Measurements from ENCODE around the gene LRRFIP1.
"Not testable (repeated sequence)": the region's sequence is repeated elsewhere in the genome, so short reads cannot be mapped to it uniquely, and the experiment has no call there.

LRRFIP1 gene

GRCh38 chr2:237774811-237775553, 147.6 kb downstream of the LRRFIP1 start:
- peak; percentile 31 for DNase-seq (ENCODE audit: low spot score)

- DNase-seq (ENCODE audit: low spot score) = no peak
Measured at GRCh38 chr2:237779521-237779920, 152.1 kb downstream of the LRRFIP1 start.

DNA sequence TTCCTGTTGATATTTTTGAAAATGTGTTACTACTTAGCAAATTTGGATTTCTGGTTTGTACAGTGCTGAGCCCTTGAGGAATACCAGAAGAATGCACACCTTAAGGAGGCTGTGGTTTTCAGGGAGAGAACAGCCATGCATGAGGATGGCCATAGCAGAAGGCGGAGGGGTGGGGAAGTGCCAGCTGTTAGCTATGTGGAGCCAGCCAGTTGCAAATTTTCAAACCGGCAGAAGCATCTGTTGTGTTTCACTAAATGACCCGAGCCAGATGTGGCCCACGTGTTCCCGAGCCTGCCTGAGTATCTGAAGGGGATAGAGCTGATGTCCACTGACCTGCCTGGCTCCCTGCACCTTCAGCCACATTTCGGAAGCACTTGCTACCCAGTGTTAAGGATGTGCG, 154.8 kb downstream of the LRRFIP1 start:
- no peak for DNase-seq (ENCODE audit: low spot score)

DNA sequence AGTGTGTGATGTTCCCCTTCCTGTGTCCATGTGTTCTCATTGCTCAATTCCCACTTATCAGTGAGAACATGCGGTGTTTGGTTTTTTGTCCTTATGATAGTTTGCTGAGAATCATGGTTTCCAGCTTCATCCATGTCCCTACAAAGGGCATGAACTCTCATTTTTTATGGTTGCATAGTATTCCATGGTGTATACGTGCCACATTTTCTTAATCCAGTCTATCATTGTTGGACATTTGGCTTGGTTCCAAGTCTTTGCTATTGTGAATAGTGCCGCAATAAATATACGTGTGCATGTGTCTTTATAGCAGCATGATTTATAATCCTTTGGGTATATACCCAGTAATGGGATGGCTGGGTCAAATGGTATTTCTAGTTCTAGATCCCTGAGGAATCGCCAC, 156.3 kb downstream of the LRRFIP1 start:
- not testable (repeated sequence) for DNase-seq (ENCODE audit: low spot score)

DNA sequence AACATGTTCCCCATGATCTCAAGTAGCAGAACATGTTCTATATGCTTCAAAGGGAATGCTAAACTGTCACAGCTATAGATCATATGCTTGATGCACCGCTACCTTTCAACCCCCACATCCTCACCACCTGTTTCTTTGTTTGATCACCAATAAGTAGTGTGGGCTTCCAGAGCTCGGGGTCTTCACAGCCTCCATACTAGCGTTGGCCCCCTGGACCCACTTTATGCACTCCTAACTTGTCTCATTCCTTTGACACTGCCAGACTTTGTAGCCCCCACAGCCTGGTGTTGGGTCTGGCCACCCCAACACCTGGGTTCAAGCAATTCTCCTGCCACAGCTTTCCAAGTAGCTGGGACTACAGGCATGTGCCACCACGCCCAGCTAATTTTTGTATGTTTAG, 159.5 kb downstream of the LRRFIP1 start:
- no peak for DNase-seq (ENCODE audit: low spot score)

DNA sequence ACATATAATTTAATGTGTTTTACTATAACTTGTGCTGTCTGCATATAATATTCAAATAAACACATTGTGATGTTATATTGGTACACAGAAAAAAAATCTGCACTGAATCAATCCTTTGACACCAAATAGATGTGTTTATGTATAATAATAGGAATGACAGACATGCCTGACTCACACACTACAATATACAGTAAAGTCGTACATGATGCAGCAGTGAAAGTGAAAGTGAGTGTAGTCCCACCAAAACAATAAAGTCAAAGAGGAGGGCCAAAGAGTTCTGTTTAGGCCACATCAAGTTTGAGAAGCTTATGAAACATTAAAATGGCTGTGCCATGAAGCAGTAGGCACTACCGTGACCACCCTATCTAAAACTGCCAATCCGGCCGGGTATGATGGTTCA, 163.0 kb downstream of the LRRFIP1 start:
- DNase-seq (ENCODE audit: low spot score) = no peak

DNA sequence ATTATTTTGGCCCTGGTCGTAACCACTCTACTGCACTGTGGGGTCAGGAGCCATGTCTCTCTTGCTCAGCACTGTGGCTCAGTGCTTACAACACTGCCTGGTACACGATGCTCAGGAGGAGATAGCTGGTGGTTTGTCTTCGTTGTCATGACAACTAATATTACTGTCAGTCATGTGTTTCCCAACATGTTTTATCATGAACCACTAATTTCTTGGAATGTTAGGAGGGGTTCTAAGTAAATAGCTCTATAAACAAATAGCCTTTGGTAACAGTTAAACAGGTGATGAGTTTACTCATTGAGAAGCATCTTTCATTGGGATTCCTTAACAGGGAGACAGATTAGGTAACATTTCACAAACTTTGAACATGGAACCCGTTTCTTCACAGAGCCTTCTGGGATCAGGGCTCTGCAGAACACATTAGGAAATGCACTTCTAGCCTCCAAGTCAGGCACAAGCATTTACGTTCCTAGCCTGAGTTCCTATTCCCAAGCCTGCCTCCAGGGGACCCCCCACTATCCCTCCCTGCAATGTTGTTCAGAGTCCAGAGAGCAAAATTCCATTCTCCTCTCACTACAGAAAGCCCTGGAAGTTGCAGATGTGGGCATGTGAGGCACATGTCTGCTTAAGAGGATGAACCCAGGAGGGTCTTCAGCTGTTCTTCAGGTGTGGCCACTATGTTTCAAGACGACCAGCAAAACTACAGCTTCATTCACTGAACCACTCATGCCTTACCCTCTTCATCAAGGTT, 164.8 kb downstream of the LRRFIP1 start:
- DNase-seq (ENCODE audit: low spot score) = no peak

GRCh38 chr2:237797253-237797652, 169.9 kb downstream of the LRRFIP1 start:
- DNase-seq (ENCODE audit: low spot score) = no peak

- no peak for DNase-seq (ENCODE audit: low spot score)
Measured at GRCh38 chr2:237798236-237799059, 171.1 kb downstream of the LRRFIP1 start, which contains the start of gene RBM44. Gene RBM44, plus strand, starts transcription at chr2:237798779. Its CDS starts 14,831 bp downstream, at chr2:237813610.

DNA sequence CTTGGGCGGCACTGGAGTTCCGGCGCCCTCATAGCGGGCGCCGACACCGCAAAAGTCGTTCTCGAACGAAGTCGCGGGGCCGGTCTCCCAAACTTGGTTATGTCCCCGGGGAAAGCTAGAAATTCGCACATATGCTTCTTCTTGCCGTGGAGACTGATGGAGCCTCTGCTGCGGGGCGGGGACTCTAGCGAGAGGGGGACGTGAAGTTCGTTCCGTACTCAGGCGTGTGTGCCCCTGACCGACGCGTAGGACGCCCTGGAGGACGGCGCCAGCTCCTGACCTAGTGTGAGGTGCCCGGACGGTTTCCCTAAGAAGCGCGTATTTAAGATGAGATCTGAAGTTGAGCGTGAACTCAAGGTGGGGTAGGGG, 171.7 kb downstream of the LRRFIP1 start:
- no peak for DNase-seq (ENCODE audit: low spot score)

GRCh38 chr2:237801466-237801865, 174.1 kb downstream of the LRRFIP1 start:
- no peak for DNase-seq (ENCODE audit: low spot score)

DNA sequence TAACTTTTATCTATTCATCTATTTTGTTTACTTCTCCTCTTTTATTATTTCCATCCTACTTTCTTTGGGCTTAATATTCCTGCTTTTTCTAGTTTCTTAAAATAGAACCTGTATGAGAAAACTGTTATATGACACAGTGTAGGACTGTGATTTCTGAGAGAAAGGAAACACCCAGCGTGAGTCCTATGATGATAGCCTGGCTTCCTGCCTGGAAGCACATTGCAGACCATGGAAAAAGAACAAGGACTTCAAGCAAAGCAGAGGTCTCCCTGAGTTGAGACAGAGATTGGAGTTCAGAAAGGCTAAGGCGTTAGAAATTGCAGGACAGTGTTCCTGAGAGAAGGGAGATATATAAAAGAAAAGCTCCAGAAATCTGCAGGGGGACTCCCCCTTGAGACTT, 178.9 kb downstream of the LRRFIP1 start:
- no peak for DNase-seq (ENCODE audit: low spot score)

- DNase-seq (ENCODE audit: low spot score) = no peak
Measured at GRCh38 chr2:237815637-237816036, 188.2 kb downstream of the LRRFIP1 start.

DNA sequence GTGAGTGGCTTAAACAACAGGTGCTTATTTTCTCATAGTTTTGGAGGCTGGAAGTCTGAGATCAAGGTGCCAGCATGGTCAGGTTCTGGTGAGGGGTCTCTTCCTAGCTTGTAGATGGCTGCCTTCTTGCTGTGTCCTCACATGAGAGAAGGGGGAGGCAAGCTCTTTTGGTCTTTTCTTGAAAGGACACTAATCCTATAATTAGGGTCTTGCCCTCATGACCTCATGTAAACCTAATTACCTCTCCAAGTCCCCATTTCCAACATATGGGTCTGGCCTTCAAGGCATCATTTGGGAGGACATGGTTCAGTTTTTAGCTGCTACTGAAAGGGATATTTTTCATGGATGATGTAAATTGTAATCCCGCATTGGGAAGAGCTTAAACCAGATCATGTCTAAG, 189.1 kb downstream of the LRRFIP1 start:
- DNase-seq (ENCODE audit: low spot score) = no peak

DNA sequence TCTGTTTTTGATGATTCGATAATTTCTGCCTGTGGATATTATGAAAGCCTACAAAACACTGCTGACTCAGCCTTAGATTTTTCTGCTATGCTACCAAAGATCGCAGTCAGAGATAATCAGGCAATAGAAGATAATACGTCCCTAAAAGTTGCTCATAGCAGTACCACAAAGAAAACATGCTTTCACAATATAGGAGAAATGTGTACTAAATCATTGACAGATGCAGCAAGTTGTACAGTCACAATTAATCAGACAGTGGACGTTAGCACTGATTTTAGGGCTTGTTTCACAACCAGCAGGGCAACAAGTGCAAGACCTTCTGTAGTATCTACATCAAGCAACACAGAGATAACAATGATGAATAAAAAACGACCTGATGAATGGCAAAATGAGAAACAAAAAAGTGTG, 190.7 kb downstream of the LRRFIP1 start:
- no peak for DNase-seq (ENCODE audit: low spot score)

GRCh38 chr2:237819231-237819630, 191.8 kb downstream of the LRRFIP1 start:
- no peak for DNase-seq (ENCODE audit: low spot score)

DNA sequence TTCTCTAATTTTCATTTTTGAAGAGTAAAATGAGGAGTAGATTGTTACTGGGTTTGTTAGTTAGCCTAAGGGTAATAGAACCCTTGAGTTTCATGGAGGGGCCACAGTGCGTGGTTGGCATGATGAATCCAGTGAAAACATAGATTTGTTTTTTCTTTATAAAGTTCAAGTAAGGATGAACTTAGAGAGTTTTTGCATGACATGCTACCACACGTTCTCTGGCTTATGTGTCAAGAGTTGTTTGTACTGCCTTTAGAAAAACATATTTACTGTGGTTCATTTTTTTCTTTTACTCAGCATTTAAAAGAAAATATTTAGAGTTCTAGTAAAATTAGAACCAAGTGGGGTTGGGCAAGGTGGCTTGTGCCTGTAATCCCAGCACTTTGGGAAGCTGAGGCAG, 193.0 kb downstream of the LRRFIP1 start:
- DNase-seq (ENCODE audit: low spot score) = no peak

DNA sequence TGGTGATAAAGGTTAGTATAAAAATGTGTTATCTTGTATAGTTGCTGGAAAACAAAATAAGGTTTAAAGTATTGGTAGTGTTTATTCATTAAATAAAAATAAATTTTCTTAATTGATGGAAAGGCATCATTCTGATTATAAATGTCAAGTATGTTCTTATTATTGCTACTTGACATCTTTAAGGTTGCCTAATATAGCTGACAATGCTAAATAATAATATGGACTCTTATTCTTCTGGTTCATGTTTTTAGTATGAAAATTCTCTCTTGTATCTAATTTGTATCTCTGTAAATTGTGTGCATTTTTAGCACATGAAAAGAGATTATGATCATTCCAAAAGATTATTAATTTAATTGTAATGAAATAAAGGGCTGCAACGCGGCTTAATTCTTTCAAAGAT, 196.2 kb downstream of the LRRFIP1 start:
- DNase-seq (ENCODE audit: low spot score) = no peak

DNA sequence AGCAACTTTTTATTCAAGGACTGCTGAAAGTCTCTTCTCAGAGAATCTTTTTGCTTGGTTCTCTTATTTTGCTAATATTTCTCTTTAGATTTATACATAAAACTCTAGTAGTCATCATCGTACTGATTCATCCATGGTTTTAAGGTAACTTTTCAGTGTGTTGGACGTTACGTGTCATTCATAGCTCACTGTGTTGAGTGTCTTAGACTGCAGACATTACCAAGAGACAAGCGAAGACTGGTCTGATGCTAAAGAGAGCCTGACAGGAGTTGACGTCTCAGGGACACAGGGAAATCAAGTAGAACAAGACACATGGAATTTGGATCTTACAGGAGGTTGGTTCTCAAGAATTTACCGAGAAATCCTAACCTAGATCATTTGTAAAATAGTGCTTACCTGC, 196.7 kb downstream of the LRRFIP1 start:
- DNase-seq (ENCODE audit: low spot score) = no peak

- DNase-seq (ENCODE audit: low spot score) = no peak
Measured at GRCh38 chr2:237827421-237827987, 200.1 kb downstream of the LRRFIP1 start.

Measured in Ammon's horn (tissue), 1 donor.